ENCODE measurements around the gene HSD3B7.

- TF ChIP-seq POLR2A (IDR thresholded peaks at IDR 0.05) = no peak
- no peak for TF ChIP-seq CTCF (IDR thresholded peaks at IDR 0.05)
These were observed 40.7 kb upstream of the HSD3B7 start for GRCh38 chr16:30944352-30944751.

All from Peyer's patch (tissue), 4 donors.